Adrenal gland (tissue), 12 donors: ENCODE measurements around the gene CBFA2T3. TPM values are rescaled to one million over a fixed set of nuclear protein-coding genes. Genes with fewer than 3 reads are reported as not detected.

Source experiments
- DNase-seq, 7 donors: peaks; one replicate each; pipeline ENCODE4 v3.0.0-alpha.2; 2019 to 2020
- H3K27ac ChIP-seq, 5 donors: fragments of 200-600 bp; sonication (generic) in 4 of 5; 1 replicate in 3 of 5; 2 replicates in 2 of 5; pipeline versions ENCODE4 v1.5.1 to v1.8.0; 2016 to 2020; ENCODE audit warnings: mild to moderate bottlenecking in 1 of 5
- H3K27me3 ChIP-seq: fragments of 200-600 bp; 2 replicates; pipeline ENCODE4 v1.8.0; 2021
- H3K36me3 ChIP-seq, 2 donors: fragments of 200-600 bp; replicated peaks in 1 of 2; 1 replicate in 1 of 2; 2 replicates in 1 of 2; pipeline versions ENCODE4 v1.5.1 to v1.8.0; 2018 to 2022
- H3K4me1 ChIP-seq, 2 donors: fragments of 200-600 bp; replicated peaks in 1 of 2; 1 replicate in 1 of 2; 2 replicates in 1 of 2; pipeline versions ENCODE4 v1.5.1 to v1.8.0; 2018 to 2021
- H3K4me3 ChIP-seq, 4 donors: fragments of 200-600 bp; sonication (generic) in 3 of 4; one replicate each; pipeline ENCODE4 v1.5.1; 2016 to 2018
- H3K9me3 ChIP-seq, 3 donors: fragments of 200-600 bp; sonication (generic) in 1 of 3; replicated peaks in 1 of 3; 1 replicate in 2 of 3; 2 replicates in 1 of 3; pipeline versions ENCODE4 v1.5.1 to v1.8.0; 2016 to 2021
- CTCF ChIP-seq, 6 experiments: fragments of 450-650 bp in 4 of 6; fragments of 200-600 bp in 2 of 6; sonication (generic) in 1 of 6; IDR thresholded peaks; 1 replicate in 5 of 6; 2 replicates in 1 of 6; pipeline versions ENCODE4 v1.5.1 to v1.8.0; 2016 to 2021; ENCODE audit warnings: antibody characterized with exemption in 6 of 6, mild to moderate bottlenecking in 2 of 6, moderate library complexity in 1 of 6
- POLR2A ChIP-seq, 2 donors: fragments of 450-650 bp; IDR thresholded peaks; one replicate each; pipeline ENCODE4 v1.6.1; 2017; ENCODE audit warnings: antibody characterized with exemption in 2 of 2, mild to moderate bottlenecking in 2 of 2, moderate library complexity in 1 of 2
- WGBS, 4 donors: extraction: QIAGEN DNeasy Blood & Tissue Kit in 2 of 4; methylation state at CpG; one replicate each; pipeline versions ENCODE4 v1.1.5 to v1.1.7; 2013 to 2017; 5-methylcytosine and 5-hydroxymethylcytosine counted together
- intact Hi-C, 2 donors: fragments of 100-400 bp; cut with DNase I; formaldehyde crosslinking; loops; one replicate each; pipeline versions ENCODE4 v1.14.1 to v1.15.0; 2022 to 2023
- polyA plus RNA-seq, 3 donors: library from polyadenylated mRNA; stranded (reverse); fragments of 200-250 nt in 2 of 3; fragments of 350-450 nt in 1 of 3; fragmentation: Illumina TruSeq in 1 of 3; extraction: RNeasy Lipid Tissue Mini Kit (QIAGEN cat#74804) in 1 of 3; gene quantifications; one replicate each; pipeline ENCODE4 v1.2.3, GENCODE V29; 2013 to 2014
- total RNA-seq, 9 donors: library from RNA; depleted of rRNA in 4 of 9; stranded (reverse); fragments of >200 nt in 4 of 9; fragments of 120-200 nt in 1 of 9; fragmentation: NEBNext Ultra II Directional in 1 of 9; extraction: Animal tissue kit (Norgen Biotek cat#: 25700) in 1 of 9; gene quantifications; one replicate each; pipeline versions ENCODE4 v1.1.0 to v1.2.4, GENCODE V29; 2013 to 2023
- donor health status: healthy with polysubstance abuse.
- donor health status: Bipolar disorder and iron deficiency.
- donor health status: DM: yes; HTN: yes; CAD: no.
- donor health status: DM: no; HTN: no; CAD: no.
- donor health status: DM: no; HTN: no; CAD: no.
- donor health status: DM: yes; HTN: yes; CAD: no.

The CBFA2T3 gene
- total and polyA plus RNA-seq, 12 donors, result 0.30 to 16.9 (median 2.2) TPM

- TF ChIP-seq CTCF (IDR thresholded peaks at IDR 0.05), result peak; percentile 18 to 57 (median 48)
- peak; percentile 61 to 96 for TF ChIP-seq POLR2A (IDR thresholded peaks at IDR 0.05)
- DNase-seq, result peak; percentile 94 to 98 (median 96)
- Histone ChIP-seq H3K9me3 (no peaks in the 10 kb centered on the region), H3K4me3 (peak overlapping the region in 1 of 4 donors; percentile 46), H3K27ac (peak overlapping the region; percentile 67 to 99 (median 90)), H3K27me3 (no peaks in the 10 kb centered on the region), H3K4me1 (peaks cover 40 to 66% of the 10 kb centered on the region in 2 donors), H3K36me3 (no peaks in the 10 kb centered on the region)
- 34 to 43% (median 37%) methylated on average over 10 to 30 of the region's 30 CpGs for WGBS, 4 donors
- intact Hi-C loops, result no loop called here
These were observed 52.0 kb downstream of the CBFA2T3 start for GRCh38 chr16:88924834-88925539.

- intact Hi-C loops, result no loop called here
- Histone ChIP-seq H3K9me3 (no peaks in the 10 kb centered on the region), H3K4me1 (peaks cover 40 to 66% of the 10 kb centered on the region in 2 donors), H3K36me3 (no peaks in the 10 kb centered on the region), H3K4me3 (peak overlapping the region in 1 of 4 donors; percentile 19), H3K27ac (peak overlapping the region; percentile 67 to 99 (median 90)), H3K27me3 (no peaks in the 10 kb centered on the region)
- TF ChIP-seq POLR2A (IDR thresholded peaks at IDR 0.05) (peak in 1 of 2 donors; percentile 83), CTCF (IDR thresholded peaks at IDR 0.05) (peak in 4 of 6 experiments; percentile 25 to 45 (median 28))
- DNase-seq, result peak; percentile 83 to 95 (median 91)
- 46 to 51% (median 48%) methylated on average over 18 to 37 of the region's 37 CpGs for WGBS, 4 donors
These were observed 52.8 kb downstream of the CBFA2T3 start for GRCh38 chr16:88923926-88924833.

GRCh38 chr16:88923450-88923849 is 53.6 kb downstream of the CBFA2T3 start:
- intact Hi-C loops, result no loop called here

More at GRCh38 chr16:88923450-88923849, 53.6 kb downstream of the CBFA2T3 start:
- peaks cover 40 to 61% of the 10 kb centered on the region in 2 donors for H3K4me1 ChIP-seq
- no peak overlapping the region for H3K4me3 ChIP-seq
- no peaks in the 10 kb centered on the region for H3K36me3 ChIP-seq
- peak overlapping the region; percentile 67 to 99 (median 90) for H3K27ac ChIP-seq
- 20 to 78% (median 69%) methylated on average over 3 to 17 of the region's 17 CpGs for WGBS, 4 donors
- H3K27me3 ChIP-seq, result no peaks in the 10 kb centered on the region
- H3K9me3 ChIP-seq, result no peaks in the 10 kb centered on the region
- no peak for DNase-seq
- TF ChIP-seq POLR2A (IDR thresholded peaks at IDR 0.05) (no peak), CTCF (IDR thresholded peaks at IDR 0.05) (no peak)
